Uterus (tissue), 4 donors: ENCODE data around the gene BTN3A1. TPM values are rescaled to one million over a fixed set of nuclear protein-coding genes. Genes with fewer than 3 reads are reported as not detected.

ENCODE experiments used
- DNase-seq, 2 donors: peaks; one replicate each; pipeline ENCODE4 v3.0.0-alpha.2; 2019 to 2020
- H3K27ac ChIP-seq, 2 donors: fragments of 200-600 bp; sonication (generic); 1 replicate in 1 of 2; 2 replicates in 1 of 2; pipeline ENCODE4 v1.5.1; 2016 to 2018
- H3K27me3 ChIP-seq, 2 donors: fragments of 200-600 bp; sonication (generic); one replicate each; pipeline ENCODE4 v1.5.1; 2018 to 2019; ENCODE audit warnings: control low read depth in 1 of 2
- H3K36me3 ChIP-seq, 2 donors: fragments of 200-600 bp; sonication (generic); one replicate each; pipeline ENCODE4 v1.5.1; 2019; ENCODE audit warnings: control low read depth in 1 of 2
- H3K4me1 ChIP-seq, 2 donors: fragments of 200-600 bp; sonication (generic); one replicate each; pipeline ENCODE4 v1.5.1; 2018 to 2019; ENCODE audit warnings: control low read depth in 1 of 2
- H3K4me3 ChIP-seq, 2 donors: fragments of 200-600 bp; sonication (generic); 1 replicate in 1 of 2; 2 replicates in 1 of 2; pipeline ENCODE4 v1.5.1; 2018 to 2019; ENCODE audit warnings: mild to moderate bottlenecking in 1 of 2
- H3K9me3 ChIP-seq, 2 donors: fragments of 200-600 bp; sonication (generic); one replicate each; pipeline ENCODE4 v1.5.1; 2019; ENCODE audit warnings: control low read depth in 1 of 2
- POLR2A ChIP-seq, 2 donors: fragments of 450-650 bp; IDR thresholded peaks; one replicate each; pipeline ENCODE4 v1.6.1; 2016; ENCODE audit warnings: antibody characterized with exemption in 2 of 2, mild to moderate bottlenecking in 1 of 2, moderate library complexity in 1 of 2
- intact Hi-C: fragments of 100-400 bp; cut with DNase I; formaldehyde crosslinking; loops from one replicate; pipeline ENCODE4 v1.15.1; 2023; ENCODE audit warnings: low total_unique reads
- total RNA-seq, 4 donors: library from RNA; depleted of rRNA in 3 of 4; stranded (reverse); fragments of >200 nt in 3 of 4; gene quantifications; one replicate each; pipeline versions ENCODE4 v1.1.0 to v1.2.4, GENCODE V29; 2014 to 2023
- TF ChIP-seq, protein P1 (sequence below), 4 experiments: fragments of 200-600 bp in 2 of 4; fragments of 450-650 bp in 2 of 4; sonication (generic) in 2 of 4; IDR thresholded peaks; one replicate each; pipeline ENCODE4 v1.5.1; 2016 to 2019; ENCODE audit warnings: antibody characterized with exemption in 4 of 4, mild to moderate bottlenecking in 2 of 4, moderate library complexity in 1 of 4
- donor health status: DM: yes; HTN: yes; CAD: no.

BTN3A1 gene
- total RNA-seq, 4 donors from 2014 or later: 9.1 to 64.2 (median 20.8) TPM

DNA sequence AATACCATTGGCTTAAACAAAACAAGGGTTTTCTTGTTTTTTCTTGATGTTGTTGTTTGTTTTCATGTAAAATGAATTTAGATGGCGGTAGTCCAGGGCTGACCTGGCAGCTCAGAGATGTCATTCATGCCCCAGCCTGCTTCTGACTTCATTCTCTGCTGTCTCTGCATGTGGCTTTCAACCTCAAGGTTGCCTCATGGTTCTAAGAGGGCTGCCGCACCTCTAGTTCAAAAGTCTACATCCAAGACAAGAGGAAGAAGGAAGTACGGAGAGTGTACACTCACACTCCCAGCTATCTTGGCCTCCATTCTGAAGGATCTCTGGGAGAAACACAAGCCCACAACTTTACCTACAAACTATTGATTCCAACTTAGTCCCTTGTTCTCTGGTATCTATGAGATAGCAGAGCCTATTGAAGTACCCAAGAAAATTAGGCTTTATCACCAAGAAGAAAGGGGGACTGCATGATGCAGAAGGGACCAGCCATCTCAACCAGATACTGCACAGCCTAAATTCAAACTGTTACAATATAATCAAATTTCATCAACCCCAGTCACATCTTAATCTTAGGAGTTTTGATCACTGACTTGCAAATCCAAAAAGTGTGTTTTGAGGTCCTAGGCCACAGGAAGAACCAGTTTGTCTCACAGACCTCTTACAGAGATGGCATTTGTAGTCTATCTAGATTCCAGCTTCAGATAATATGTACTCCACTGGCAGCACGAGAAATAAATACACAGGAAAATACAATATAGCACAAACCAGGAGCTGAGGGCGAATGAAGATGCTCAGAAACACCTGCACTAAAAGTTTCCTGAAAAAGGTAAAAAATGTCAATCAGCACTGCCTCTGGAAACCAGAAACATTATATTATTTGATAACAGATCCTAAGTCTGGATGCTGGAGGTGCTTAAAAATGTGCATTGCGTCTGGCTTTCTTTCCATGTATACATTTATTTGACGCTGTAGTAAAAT lies 37.4 kb downstream of the BTN3A1 start:
- Histone ChIP-seq H3K27ac (peak overlapping the region; percentile 90 to 97), H3K4me3 (peak overlapping the region; percentile 56 to 64), H3K9me3 (no peaks in the 10 kb centered on the region), H3K4me1 (no peaks in the 10 kb centered on the region), H3K36me3 (no peaks in the 10 kb centered on the region), H3K27me3 (no peaks in the 10 kb centered on the region)
- intact Hi-C loops: no loop called here
- TF ChIP-seq, protein P1, sequence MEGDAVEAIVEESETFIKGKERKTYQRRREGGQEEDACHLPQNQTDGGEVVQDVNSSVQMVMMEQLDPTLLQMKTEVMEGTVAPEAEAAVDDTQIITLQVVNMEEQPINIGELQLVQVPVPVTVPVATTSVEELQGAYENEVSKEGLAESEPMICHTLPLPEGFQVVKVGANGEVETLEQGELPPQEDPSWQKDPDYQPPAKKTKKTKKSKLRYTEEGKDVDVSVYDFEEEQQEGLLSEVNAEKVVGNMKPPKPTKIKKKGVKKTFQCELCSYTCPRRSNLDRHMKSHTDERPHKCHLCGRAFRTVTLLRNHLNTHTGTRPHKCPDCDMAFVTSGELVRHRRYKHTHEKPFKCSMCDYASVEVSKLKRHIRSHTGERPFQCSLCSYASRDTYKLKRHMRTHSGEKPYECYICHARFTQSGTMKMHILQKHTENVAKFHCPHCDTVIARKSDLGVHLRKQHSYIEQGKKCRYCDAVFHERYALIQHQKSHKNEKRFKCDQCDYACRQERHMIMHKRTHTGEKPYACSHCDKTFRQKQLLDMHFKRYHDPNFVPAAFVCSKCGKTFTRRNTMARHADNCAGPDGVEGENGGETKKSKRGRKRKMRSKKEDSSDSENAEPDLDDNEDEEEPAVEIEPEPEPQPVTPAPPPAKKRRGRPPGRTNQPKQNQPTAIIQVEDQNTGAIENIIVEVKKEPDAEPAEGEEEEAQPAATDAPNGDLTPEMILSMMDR (IDR thresholded peaks at IDR 0.05): no peak
- no peak for TF ChIP-seq POLR2A (IDR thresholded peaks at IDR 0.05)
- no peak for DNase-seq

DNA sequence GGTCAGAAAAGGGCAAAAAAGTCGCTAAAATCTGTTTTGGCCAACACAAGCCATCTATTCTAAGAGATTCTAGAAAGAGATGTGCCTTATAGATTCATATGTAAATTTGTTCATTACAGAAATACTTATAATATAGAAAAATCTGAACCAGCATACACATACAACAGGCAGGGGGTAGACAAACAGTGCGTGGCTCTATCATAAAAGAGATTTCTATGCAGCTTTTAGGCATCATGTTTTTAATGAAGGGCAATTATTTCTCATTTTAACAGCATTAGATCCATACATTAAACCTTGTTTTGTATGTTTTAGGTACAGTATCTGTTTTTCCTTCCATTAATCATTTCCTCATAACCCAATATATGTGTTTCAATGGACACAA lies 38.9 kb downstream of the BTN3A1 start:
- H3K9me3 ChIP-seq: no peaks in the 10 kb centered on the region
- DNase-seq: no peak
- no peaks in the 10 kb centered on the region for H3K36me3 ChIP-seq
- H3K27ac ChIP-seq: peak overlapping the region; percentile 90 to 97
- peak overlapping the region; percentile 56 to 64 for H3K4me3 ChIP-seq
- intact Hi-C loops: no loop called here
- no peaks in the 10 kb centered on the region for H3K4me1 ChIP-seq
- TF ChIP-seq POLR2A (IDR thresholded peaks at IDR 0.05): no peak
- TF ChIP-seq, protein P1 (IDR thresholded peaks at IDR 0.05): no peak
- no peaks in the 10 kb centered on the region for H3K27me3 ChIP-seq

DNA sequence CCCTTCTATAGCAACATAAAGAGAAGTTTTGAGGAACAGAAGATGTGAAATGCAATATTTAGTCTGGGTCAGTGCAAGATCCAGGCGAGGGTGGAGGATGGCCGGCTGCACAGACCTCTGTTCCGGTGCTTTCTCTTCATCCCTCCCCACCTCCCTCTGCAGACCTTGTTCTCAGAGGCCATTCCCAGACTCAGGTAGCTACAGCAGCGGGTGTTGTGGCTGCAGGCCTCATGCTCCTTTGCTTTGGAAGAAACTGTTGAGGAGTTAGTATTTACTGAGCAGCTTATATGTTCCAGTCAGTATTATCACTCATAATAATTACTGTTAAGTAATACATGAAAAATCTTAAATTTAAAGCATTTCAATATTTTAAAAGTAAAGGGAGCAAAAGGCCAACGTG lies 39.9 kb downstream of the BTN3A1 start:
- Histone ChIP-seq H3K4me3 (peak overlapping the region in 1 of 2 donors; percentile 10), H3K4me1 (no peaks in the 10 kb centered on the region), H3K9me3 (no peaks in the 10 kb centered on the region), H3K36me3 (no peaks in the 10 kb centered on the region), H3K27ac (peak overlapping the region in 1 of 2 donors; percentile 97), H3K27me3 (no peaks in the 10 kb centered on the region)
- no peak for DNase-seq
- TF ChIP-seq, protein P1 (IDR thresholded peaks at IDR 0.05): no peak
- TF ChIP-seq POLR2A (IDR thresholded peaks at IDR 0.05): no peak
- intact Hi-C loops: no loop called here

DNA sequence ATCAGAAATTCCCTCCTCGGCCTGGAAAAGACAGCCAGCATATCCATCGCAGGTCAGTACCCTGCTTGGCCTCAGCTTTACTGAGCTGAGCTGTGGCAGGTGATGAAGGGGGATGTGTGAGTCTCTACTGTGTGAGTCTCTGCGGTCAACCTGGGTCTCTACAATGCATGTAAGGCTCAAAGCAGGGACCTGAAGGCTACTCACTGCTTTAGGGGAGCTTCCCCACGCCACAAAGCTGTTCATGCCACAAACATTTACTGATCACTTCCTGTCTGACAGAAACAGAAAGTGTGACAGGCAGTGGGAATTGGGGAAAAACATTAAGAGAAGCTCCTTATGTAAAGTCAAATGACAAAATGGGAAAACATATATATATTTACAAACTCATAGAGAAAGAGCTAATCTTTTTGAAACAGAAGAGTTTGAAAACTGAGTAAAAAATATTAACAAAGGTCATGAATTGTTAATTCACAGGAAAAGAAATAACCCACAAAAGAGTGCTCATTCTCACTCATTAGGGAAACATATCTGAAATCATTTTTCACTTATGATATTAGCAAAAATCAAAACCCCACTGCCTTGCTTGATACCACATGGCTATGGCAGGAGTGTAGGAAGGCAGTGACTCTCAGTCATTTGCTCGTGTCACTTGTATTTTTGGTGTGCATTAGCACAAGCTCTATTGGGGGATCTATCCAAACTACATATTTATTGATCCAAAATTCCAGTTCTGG lies 44.0 kb downstream of the BTN3A1 start:
- no peak overlapping the region for H3K4me3 ChIP-seq
- no peaks in the 10 kb centered on the region for H3K4me1 ChIP-seq
- H3K36me3 ChIP-seq: no peaks in the 10 kb centered on the region
- intact Hi-C loops: no loop called here
- H3K9me3 ChIP-seq: no peaks in the 10 kb centered on the region
- TF ChIP-seq POLR2A (IDR thresholded peaks at IDR 0.05): no peak
- TF ChIP-seq, protein P1 (IDR thresholded peaks at IDR 0.05): no peak
- no peak for DNase-seq
- no peak overlapping the region for H3K27ac ChIP-seq
- no peaks in the 10 kb centered on the region for H3K27me3 ChIP-seq

DNA sequence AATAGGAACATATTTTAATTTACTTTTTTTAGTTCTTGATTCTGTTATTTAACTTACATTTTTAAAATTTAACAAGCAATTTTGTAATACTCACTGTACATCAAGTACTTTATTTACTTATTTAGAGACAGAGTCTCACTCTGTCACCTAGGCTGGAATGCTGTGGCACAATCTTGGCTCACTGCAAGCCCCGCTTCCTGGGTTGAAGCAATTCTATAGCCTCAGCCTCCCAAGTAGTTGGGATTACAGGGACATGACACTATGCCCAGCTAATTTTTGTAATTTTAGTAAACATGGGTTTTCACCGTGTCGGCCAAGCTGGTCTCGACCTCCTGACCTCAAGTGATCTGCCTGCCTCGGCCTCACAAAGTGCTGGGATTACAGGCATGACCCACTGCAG lies 45.2 kb downstream of the BTN3A1 start:
- no peak for DNase-seq
- intact Hi-C loops: no loop called here
- no peaks in the 10 kb centered on the region for H3K4me1 ChIP-seq
- no peak for TF ChIP-seq POLR2A (IDR thresholded peaks at IDR 0.05)
- TF ChIP-seq, protein P1 (IDR thresholded peaks at IDR 0.05): no peak
- H3K9me3 ChIP-seq: no peaks in the 10 kb centered on the region
- H3K36me3 ChIP-seq: no peaks in the 10 kb centered on the region
- H3K27me3 ChIP-seq: no peaks in the 10 kb centered on the region
- H3K4me3 ChIP-seq: no peak overlapping the region
- H3K27ac ChIP-seq: no peak overlapping the region
